GM19324 (cell line): ENCODE results near the gene RASA3.

ENCODE experiments used
- ATAC-seq: cut with Tn5 transposase; IDR thresholded peaks from one replicate; pipeline ENCODE4 v1.9.1; 2021; ENCODE audit warnings: mild to moderate bottlenecking, moderate library complexity; ENCODE audit not compliant: unreplicated experiment, low FRiP score

The RASA3 gene

DNA sequence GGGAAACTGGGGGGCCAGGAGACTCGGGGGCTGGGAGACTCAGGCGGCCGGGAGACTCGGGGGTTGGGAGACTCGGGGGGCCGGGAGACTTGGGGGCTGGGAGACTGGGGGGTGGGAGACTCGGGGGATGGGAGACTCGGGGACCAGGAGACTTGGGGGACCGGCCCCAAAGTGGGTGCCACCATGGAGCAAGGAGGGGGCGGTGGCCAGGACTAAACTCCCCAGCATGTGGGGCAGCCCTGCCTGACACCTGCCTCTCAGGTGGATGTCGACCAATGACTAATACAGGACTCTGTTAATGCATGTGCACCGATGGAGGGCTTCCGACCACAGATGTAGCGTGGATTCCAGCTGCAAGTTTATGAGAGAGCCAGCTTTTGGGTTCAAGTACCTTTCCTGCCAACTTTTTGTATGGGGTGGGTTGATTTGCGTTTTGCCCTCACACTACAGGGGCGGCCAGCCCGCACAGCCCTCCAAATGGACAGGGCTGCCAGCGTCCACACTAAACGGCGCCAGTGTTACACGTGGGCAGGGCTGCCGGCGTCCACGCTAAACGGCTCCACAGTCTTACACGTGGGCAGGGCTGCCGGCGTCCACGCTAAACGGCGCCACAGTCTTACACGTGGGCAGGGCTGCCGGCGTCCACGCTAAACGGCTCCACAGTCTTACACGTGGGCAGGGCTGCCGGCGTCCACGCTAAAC, 62.2 kb downstream of the RASA3 start:
- no peak for ATAC-seq

GRCh38 chr13:114069376-114070097, 62.9 kb downstream of the RASA3 start:
- no peak for ATAC-seq

DNA sequence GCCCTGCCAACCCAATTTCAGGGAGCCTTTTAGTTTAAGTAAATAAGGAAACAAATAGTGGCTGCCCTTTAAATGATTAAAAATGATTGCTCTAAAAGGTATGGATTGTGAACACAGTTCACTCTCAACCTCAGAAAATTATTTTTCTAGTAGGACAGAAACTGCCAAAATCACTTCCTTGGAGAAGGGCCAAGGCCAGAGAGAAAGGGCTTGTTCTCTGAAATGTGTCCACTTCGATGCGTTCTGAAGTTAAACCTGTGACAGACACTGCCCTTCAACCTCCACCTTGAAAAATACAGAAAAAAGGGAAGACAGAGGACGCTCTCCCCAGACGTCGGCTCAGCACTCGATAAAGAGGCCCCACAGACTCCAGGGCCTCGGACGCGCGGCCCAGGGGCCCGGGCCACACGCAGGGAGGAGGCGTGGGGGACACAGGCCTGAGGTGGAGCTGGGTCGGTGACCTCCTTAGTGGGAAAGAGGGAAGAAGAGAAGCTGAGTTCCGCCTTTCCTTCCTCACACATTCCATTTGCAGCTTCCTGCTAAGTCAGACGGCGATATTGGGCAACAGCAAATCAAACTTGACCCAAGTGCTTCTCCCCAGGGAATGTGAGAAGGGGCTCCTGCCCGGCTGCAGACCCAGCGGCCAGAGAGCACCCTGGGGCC, 63.6 kb downstream of the RASA3 start:
- no peak for ATAC-seq

DNA sequence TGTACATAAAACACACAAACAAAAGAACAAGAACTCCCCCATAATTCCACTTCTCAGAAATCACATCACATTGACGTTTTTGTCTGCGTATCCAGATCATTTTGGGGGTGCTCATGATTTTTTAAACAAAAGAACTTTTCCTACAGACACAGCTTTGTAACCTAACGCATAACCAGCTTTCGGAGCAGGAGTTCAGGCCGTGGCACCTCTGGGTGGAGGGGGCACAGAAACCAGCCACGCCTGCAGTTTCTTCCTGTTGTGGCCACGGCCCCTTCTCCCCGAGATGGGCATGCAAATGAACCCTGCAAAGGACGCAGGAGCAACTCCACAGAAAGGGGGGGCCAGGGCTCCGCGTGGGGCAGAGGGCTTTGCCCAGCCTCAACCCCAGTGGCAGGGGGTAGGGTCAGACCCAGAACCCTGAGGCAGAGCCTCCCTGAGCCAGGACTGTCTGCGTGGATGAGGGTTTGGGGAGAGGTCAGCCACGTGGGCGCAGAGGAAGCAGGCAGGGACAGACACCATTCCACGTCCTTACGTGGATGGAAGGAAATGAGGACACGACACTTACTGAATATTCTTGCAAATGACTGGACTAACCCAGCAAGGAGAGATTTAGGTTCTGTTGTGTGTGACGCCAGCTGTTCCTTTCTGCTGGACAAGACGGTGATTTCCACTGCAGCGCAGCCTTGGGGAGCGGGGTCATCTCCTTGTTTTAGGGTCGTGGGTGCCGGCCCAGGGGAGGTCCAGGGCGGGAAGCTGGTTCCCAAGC, 64.4 kb downstream of the RASA3 start:
- ATAC-seq, result peak; percentile 59

- ATAC-seq, result peak; percentile 64
Measured at GRCh38 chr13:114067381-114067885, 65.0 kb downstream of the RASA3 start.

GRCh38 chr13:114066956-114067355, 65.5 kb downstream of the RASA3 start:
- no peak for ATAC-seq

DNA sequence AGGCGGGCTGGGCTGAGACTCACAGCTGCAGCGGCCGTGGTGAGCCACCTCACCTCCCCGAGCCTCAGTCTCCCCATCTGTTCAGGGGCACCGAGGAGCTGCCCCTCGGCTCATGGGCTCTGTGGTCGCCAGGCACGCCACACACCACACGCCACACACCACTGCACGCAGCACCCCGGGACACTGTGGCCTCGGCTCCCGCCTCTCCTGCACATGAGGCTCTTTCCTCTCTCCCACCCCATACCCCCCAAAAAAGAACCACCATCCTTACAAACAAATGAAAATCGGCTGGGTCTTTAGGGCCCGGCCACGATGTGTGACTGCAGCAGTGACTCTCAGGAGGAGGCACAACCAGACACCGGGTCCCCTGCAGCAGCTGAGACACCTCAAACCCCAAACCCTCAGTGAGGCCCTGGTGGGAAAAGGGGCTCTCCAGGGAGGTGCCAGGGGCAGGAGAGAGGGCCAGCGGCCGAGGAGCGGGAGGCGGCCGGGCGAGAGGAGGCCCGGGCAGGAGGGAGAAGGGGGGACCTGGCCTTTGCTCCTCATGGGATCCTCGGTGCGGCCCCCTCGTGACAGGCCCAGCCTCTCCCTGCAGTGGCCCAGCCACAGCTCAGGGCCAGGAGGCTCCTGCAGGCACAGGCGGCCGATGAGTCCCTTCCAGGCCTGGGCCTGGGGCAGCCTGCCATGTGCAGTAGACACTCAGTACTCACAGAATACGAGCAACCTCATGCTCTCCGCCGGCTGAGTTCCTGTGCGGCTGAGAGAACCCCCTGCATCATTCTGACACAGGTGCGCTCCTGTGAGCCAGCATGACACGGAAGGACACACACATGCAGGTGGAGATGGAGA, 66.3 kb downstream of the RASA3 start:
- no peak for ATAC-seq

GRCh38 chr13:114065141-114065925, 67.1 kb downstream of the RASA3 start:
- ATAC-seq, result peak; percentile 34

GRCh38 chr13:114064450-114065140, 67.8 kb downstream of the RASA3 start:
- no peak for ATAC-seq

GRCh38 chr13:114063545-114064449, 68.6 kb downstream of the RASA3 start:
- ATAC-seq, result no peak

DNA sequence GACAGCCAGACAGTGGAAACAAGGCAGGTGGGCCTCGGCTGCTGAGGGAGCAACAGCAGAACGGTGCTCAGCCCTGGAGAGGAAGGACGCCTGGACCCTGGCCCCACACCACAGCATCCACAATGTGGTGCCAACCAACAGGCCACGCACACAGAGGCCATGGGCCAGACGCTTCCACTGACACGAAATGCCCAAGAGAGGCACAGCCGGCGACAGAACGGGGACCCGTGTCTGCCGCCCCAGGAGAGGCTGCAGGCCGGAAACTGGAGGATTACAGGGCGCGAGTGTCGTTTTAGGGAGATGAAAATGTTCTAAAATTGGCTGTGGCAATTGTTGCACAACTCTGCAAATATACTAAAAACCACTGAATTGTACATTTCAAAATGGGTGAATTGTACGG, 69.7 kb downstream of the RASA3 start:
- ATAC-seq, result no peak

DNA sequence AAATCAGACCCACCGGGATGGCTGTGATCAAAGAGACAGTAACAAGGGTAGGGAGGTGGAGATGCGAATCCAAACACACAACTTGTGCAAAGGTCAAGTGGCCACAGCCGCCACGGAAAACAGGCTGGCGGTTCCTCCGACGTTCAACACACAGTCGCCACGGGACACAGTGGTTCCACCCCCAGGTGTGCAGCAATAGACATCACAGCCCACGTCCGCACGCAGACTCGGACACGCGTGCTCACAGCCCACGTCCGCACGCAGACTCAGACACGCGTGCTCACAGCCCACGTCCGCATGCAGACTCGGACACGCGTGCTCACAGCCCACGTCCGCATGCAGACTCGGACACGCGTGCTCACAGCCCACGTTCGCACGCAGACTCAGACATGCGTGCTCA, 70.1 kb downstream of the RASA3 start:
- no peak for ATAC-seq

- ATAC-seq, result no peak
Measured at GRCh38 chr13:114061744-114062143, 70.7 kb downstream of the RASA3 start.

DNA sequence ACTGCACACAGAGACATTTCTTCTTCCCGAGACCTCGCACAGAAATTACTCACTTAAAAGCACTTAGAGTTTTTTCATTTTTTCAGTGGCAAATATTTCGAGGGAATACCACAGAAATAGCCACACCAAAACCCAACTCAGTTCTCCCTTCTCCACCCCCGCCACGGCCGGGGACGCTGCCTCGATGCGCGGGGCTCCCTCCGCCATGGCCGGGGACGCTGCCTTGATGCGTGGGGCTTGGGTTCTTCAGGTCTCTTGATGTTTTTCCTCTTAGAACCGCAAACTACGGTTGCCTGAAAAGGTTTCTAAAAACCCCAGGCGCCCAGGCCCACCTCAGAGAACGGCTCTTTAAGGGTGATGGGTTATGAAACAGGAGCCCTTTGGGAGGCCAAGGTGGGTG, 71.4 kb downstream of the RASA3 start:
- no peak for ATAC-seq

- ATAC-seq, result no peak
Measured at GRCh38 chr13:114059946-114060860, 72.2 kb downstream of the RASA3 start.

DNA sequence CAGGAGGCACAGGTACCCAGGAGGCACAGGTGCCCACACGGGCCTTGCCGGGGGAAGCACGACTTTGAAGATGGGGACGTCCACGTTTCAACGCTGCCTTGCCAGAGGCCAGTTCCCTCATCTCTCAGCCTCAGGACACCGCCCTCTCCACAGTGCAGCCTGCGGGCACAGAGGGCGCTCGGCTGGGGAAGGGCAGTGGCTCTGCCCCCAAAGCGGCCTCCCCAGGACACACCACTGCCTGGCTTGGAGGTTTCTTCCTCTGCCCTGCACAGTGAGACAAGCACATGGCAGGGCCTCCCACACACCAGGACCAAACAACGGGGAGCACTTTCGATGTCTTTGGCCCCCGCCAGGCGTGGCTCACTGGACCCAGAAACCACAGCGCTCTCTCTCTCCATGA, 73.0 kb downstream of the RASA3 start:
- ATAC-seq, result no peak
